Sigmoid colon (tissue), 4 donors: ENCODE results near the gene CEP164.

Experiments
- POLR2A ChIP-seq, 2 donors: fragments of 450-650 bp; IDR thresholded peaks; one replicate each; pipeline ENCODE4 v1.6.1; 2016; ENCODE audit warnings: antibody characterized with exemption in 2 of 2, mild to moderate bottlenecking in 2 of 2, moderate library complexity in 2 of 2
- POLR2AphosphoS5 ChIP-seq, 4 donors: sonication (generic); formaldehyde crosslinking; IDR thresholded peaks; one replicate each; pipeline ENCODE4 v1.6.1; 2017; ENCODE audit warnings: antibody characterized with exemption in 4 of 4
- TF ChIP-seq, protein P1 (sequence below), 4 experiments: fragments of 450-650 bp in 3 of 4; fragments of 200-600 bp in 1 of 4; IDR thresholded peaks; one replicate each; pipeline ENCODE4 v1.5.1; 2016 to 2019; ENCODE audit warnings: antibody characterized with exemption in 4 of 4, mild to moderate bottlenecking in 3 of 4, moderate library complexity in 2 of 4

DNA sequence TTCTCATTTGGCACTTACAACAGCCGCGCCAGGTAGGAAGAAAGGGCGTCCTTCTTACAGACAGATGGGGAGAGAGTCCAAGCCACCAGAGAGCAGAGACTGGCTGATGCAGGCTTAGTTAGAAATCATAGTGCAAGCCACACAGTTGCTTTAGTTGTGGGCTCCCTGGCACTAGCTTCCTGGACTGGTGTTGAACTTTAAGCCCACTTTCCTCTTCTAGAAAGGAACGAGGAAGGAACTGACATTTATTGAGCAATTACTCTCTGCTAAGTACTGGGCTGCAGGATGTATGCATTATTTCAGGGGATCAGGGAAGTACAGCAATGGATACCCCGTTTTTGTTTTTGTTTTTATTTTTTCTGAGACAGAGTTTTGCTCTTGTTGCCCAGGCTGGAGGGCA, 14.6 kb upstream of the CEP164 start:
- TF ChIP-seq, protein P1, sequence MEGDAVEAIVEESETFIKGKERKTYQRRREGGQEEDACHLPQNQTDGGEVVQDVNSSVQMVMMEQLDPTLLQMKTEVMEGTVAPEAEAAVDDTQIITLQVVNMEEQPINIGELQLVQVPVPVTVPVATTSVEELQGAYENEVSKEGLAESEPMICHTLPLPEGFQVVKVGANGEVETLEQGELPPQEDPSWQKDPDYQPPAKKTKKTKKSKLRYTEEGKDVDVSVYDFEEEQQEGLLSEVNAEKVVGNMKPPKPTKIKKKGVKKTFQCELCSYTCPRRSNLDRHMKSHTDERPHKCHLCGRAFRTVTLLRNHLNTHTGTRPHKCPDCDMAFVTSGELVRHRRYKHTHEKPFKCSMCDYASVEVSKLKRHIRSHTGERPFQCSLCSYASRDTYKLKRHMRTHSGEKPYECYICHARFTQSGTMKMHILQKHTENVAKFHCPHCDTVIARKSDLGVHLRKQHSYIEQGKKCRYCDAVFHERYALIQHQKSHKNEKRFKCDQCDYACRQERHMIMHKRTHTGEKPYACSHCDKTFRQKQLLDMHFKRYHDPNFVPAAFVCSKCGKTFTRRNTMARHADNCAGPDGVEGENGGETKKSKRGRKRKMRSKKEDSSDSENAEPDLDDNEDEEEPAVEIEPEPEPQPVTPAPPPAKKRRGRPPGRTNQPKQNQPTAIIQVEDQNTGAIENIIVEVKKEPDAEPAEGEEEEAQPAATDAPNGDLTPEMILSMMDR (IDR thresholded peaks at IDR 0.05), result no peak
- TF ChIP-seq POLR2A (IDR thresholded peaks at IDR 0.05) (no peak), POLR2AphosphoS5 (IDR thresholded peaks at IDR 0.05) (no peak)
